IPS-NIHi11 (cell line): Measurements from ENCODE around the gene TTC7B.

Experiments used
- DNase-seq: peaks from one replicate; pipeline ENCODE4 v3.0.0; 2012; ENCODE audit warnings: mixed read lengths, low spot score

The TTC7B gene

GRCh38 chr14:90557516-90557915 is 258.7 kb downstream of the TTC7B start:
- DNase-seq: no peak

DNA sequence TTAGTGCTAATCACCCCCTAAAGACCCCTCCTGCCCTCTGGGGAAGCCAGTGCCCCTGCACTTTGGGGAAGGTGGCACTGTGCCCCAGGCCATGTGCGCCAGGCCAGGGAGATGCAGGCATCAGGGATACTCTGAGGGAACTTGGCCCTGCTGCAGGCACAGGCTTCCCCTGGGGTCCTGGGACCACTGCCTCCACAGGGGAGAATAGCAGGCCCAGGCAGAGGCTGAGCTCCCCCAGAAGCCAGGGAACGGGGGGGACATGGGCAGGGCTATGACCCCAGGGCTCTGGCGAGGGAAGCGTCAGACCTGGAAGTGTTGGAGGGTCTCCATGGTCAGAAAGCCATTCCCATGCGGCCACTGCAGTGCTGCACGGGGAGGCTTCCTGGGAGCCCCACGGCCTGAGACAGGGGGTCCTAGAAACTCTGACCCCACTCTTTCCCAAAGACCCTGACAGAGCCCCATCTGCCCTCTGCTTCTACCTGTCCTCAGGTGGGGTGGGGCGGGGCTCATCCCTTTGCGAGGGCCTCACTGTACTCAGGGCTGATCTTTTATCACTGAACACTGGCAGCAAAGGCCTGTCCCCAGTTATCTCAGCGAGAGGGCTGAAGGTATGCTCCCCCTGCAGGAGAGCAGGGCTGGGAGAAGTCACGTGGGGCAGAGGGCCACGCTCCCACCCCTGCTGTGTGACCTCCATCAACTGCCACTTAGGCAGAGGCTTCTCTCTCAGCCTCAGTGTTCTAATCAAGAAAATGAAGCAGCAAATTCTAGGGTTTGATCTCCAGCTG is 259.4 kb downstream of the TTC7B start:
- DNase-seq: no peak

DNA sequence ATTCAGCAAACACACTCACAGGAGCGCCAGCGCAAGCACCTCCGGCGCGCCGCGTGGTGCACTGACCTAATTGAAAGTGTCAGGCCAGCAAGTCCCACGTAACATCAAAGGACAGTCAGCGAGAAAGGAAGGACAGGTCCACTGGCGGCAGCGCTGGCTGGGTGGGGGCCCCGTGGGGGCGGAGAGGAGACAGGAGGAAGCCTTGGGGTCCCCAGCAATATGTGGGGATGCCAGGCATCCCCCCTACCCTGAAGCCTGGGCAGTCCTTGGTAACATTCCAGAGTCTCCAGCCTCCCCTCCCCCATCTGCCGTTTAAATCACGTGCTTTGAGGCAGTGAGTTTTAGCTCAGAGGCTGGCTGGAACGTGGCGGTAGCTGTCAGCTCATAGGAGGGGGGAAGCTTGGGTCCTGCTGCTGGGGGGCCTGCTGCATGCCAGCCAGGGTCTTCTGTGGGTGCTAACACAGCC is 260.2 kb downstream of the TTC7B start:
- peak; percentile 82 for DNase-seq

- no peak for DNase-seq
These were observed 260.9 kb downstream of the TTC7B start for GRCh38 chr14:90555126-90556011.

GRCh38 chr14:90554341-90554740 is 261.9 kb downstream of the TTC7B start:
- no peak for DNase-seq

DNA sequence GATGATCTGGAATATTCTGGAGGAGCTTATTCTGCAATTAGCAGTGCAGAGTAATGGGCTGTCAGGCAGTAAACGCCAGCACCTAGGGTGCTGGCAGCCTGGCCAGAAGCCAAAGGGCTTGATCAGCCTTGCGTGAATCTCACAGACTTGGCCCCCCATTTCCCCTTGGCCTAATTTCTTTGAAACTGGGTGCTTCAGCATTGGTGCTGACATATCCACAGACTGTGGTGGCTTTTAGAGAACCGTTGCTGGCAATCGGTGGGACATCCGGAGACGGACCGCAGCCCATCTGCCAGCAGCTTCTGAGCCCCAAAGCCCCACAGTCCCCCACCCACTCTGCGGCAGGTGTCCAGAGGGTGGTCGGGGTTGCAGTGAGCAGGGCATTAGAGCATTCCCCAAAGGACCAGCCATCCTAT is 262.3 kb downstream of the TTC7B start:
- DNase-seq: no peak

DNA sequence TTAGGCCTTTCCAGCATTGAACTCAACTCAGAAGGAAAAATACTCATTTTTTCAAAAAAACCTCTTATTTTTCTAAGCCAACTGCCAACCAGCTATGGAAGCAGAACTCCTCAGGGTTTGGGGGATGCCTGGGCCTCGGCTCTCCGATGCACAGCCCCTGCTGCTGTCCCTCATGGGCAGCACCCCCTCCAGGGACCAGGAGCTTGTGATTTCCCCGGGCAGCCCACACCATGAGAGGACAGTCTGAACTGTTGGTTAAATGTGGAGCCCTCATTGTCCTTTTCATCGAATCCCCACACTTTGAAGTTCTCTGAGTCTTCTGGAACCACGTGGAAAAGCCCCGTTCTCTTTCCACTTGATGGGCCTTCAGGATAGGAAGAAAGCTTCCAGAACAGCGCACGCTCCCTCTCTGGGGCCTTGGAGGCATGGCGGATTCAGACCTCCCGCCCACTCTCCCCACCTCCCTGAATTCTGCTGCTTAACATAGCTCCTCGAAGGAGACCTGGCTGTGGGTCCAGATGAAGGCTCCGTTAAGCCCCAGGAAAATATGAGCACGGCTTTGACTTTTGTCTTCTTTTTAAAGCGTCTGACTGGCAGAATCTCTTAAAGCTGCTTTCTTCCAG is 262.8 kb downstream of the TTC7B start:
- no peak for DNase-seq

DNA sequence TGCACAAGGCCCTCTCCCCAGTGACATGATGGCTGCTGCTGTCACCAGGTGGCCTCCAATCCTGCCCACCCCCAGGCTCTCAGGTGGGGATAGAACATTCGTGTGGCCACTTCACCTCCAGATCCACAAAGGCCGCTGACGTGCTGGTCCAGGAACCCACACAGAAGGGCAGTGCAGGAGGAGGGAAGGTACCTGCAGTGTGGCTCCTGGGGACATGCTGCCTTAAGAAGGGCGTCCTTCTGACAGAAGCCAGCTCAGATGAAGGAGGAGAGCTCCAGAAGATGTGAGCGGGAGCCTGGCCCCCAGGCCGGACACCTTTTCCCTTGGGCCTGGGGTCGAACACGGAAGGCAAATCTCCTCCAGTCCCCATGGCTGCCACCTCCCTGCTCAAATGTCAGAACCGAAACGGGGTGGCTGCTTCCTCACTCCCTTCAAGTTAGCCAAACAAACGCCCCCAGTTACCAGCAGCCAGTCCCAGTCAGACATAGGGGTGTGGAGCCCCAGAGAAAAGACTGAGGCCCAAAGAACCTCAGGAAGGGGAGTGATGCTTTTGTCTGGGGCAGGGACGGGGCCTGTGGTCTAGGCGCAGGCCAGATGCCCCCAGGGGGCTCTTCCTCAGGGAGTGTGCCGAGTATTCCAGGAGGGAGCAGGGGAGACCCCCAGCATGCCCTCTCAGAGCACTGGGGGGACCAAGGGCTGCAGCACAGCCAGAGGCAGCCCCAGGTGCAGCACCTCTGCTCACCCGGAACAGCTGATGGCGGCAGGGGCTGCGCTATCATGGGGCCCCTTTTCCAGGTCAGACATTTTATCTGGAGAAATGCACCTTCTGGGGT is 263.5 kb downstream of the TTC7B start:
- DNase-seq: no peak

DNA sequence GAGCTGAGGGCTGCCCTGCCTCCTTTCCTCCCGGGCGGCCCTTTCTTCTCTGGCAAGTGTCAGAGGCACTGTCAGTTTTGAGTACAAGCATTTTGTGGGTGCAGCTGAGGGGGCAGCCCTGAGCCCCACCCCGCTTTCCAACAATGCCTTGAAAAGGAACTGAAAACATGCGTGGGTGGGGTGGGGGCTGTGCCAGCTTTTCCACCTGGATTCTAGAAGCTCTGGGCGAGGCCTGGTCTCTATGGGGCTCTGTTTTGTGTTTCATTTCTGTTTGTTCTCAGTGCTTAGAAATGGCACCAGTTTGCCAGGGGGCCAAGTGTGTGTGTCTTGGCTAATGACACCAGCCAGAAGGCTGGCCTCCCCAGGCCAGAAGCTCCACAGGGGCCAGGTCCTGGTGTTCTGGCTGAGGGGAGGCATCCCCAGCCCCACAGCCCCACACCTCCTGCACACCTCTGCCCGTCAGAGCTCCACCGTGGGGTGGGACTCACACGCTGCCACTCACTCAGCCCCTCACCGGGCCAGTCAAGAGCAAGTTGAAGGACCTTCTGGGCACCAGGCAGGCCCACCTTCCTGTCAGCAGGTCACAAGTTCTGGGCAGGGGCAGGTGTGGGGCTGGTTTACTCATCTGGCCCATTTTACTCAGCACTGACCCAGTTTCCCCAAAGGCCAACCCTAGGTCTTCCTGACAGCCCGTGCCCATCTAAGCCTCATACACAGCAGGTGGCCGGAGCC is 264.3 kb downstream of the TTC7B start:
- DNase-seq: no peak

GRCh38 chr14:90551070-90551704 is 265.0 kb downstream of the TTC7B start:
- no peak for DNase-seq

DNA sequence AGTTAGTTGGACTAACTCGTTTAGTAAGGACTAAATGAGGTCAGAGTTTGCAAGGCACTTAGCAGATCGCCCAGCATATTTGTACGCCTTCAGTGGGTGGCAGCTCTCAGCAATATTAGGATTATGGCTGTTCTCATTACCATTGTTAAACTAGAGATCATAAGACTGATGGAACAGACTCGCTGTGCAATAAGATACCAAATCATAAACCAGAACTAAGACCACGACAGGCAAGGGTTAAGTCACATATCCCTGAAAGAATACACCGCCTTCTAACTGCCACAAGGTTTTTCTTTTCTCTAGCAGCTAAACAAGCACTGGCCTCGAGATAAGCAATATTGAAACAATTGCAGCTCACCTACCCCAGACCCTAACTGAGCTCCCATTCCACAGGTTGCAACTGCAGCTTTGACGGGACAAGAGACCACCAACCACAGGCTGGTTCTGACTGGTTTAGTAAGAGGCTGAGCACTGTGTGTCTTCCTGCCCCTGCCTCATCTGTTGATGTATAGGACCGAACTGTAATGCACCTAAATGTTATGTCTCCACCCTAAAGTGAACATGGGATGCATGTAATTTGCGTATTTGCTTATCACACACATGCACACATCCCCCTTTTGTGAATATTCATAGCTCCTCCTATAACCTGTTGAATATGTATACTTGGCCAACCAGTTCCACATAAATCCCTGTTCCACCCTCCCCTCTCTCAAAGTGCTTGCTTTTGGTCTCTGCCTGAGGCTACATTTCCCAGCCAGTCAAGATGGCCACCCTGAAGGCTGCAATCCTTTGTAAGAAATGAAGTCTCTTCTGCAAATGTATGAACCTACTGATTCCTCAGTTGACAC is 266.2 kb downstream of the TTC7B start:
- DNase-seq: no peak

GRCh38 chr14:90548455-90548854 is 267.8 kb downstream of the TTC7B start:
- DNase-seq: no peak

GRCh38 chr14:90547968-90548367 is 268.3 kb downstream of the TTC7B start:
- no peak for DNase-seq

DNA sequence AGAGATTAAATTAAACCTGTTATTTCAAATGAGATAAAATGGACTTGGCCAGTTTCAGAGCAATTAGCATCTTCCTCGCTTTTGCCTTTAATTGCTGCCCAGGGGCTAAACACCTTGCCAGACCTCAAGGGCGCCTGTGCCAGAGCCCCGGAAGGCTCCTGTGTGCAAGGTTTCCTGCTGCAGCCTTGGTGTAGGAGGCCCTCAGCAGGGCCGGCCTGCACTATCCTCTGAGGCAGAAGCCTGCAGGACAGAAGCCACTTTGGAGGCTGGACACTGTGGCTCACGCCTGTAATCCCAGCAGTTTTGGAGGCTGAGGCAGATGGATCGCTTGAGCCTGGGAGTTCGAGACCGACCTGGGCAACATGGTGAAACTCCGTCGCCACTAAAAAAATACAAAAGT is 269.0 kb downstream of the TTC7B start:
- no peak for DNase-seq

DNA sequence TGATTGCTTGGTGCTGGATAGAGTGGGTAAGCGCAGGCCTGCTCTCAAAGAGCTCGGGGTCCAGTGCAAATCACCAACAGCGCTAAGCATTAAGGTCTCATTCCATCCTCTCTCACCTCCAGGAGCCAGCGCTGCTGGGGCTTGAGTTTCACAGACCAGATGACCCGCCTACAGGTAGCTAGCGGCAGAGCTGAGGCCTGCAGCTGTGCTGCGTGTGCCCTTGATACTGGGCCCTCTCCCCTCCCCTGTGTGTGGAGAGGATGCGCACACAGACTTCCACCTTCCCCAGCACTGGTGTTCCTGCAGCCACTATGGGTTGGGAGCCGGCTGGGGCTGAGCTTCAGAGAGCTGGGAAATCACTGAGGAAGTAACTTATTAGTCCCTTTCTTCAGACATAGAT is 269.5 kb downstream of the TTC7B start:
- no peak for DNase-seq

GRCh38 chr14:90545966-90546751 is 270.1 kb downstream of the TTC7B start:
- no peak for DNase-seq

GRCh38 chr14:90545382-90545781 is 270.8 kb downstream of the TTC7B start:
- DNase-seq: no peak

GRCh38 chr14:90544971-90545370 is 271.3 kb downstream of the TTC7B start:
- DNase-seq: no peak

DNA sequence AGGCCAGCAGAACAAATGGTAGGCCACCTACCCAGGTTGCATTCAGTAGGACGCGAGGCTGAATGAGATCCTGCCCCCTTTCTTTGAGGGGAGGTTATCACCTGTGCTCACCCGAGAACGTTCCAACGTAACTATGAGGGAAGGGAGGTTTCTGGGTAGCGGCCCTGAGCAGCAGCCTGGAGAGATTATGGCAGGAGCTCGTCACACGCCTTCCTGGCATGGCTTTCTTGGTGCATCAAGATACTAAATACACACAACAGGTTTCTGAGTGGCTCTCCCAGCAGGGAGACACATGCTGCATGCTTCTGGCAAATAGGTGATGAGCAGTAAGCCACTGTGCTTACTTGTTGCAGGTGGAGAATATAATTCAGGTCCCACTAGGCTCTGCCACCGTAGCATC is 271.7 kb downstream of the TTC7B start:
- no peak for DNase-seq
